ENCODE data around the gene TUBD1.
"Not testable (repeated sequence)": the region's sequence is repeated elsewhere in the genome, so short reads cannot be mapped to it uniquely, and the experiment has no call there.

Gene TUBD1, protein sequence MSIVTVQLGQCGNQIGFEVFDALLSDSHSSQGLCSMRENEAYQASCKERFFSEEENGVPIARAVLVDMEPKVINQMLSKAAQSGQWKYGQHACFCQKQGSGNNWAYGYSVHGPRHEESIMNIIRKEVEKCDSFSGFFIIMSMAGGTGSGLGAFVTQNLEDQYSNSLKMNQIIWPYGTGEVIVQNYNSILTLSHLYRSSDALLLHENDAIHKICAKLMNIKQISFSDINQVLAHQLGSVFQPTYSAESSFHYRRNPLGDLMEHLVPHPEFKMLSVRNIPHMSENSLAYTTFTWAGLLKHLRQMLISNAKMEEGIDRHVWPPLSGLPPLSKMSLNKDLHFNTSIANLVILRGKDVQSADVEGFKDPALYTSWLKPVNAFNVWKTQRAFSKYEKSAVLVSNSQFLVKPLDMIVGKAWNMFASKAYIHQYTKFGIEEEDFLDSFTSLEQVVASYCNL

DNA sequence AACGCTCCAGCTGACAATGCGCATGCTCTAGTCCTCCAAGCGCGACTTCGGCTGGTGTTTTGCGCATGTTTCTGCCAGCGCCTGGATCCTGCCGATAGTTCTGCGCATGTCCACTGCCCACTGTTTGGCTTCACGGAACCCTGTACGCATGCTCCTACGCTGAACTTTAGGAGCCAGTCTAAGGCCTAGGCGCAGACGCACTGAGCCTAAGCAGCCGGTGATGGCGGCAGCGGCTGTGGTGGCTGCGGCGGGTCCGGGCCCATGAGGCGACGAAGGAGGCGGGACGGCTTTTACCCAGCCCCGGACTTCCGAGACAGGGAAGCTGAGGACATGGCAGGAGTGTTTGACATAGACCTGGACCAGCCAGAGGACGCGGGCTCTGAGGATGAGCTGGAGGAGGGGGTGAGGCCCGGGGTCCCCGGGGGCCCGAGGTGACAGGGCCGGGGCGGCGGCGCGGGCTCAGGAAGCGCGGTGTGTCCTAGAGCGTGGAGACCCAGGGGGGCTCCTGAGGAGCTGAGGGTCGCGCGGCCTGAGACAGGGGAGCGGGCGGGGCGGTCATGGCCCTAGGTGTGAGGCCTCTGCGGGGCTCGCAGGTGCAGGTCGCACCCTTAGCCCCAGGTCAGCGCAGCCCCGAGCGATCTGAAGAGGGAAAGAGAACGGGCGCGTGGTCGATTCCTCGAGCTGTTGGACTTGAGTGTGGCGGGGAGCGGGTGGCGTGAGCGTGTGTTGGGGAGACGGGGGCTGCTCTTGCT, at the start of gene TUBD1, which contains the start of gene RPS6KB1:
TUBD1 (minus strand) TSS at position 20 of the 752 bp plus-strand sequence. CDS start 1,941 bp downstream, outside the sequence.
RPS6KB1 (plus strand) TSS at position 198 of the 752 bp plus-strand sequence; CDS start at position 262, 64 bp downstream.
- DNase-seq (ENCODE audit: insufficient read length, low spot score) (peak; percentile 95), FAIRE-seq (peak; percentile 99)

DNA sequence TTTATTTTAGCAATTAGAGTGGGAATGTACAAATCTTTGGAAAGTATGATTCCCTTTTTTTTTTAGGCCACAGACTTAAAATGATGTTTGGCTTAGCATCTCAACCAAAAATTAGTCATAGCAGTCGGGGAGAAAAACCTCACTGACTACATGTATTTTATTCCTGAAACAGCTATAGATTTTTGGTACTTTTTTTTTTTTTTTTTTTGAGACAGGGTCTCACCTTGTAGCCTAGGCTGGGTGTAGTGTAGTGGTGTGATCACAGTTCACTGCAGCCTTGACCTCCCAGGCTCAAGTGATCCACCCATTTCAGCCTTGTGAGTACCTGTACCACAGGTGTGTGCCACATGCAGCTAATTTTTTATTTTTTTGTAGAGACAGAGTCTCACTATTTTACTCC, 48.4 kb upstream of the TUBD1 start:
- DNase-seq (ENCODE audit: insufficient read length, low spot score) (no peak), FAIRE-seq (no peak)

DNA sequence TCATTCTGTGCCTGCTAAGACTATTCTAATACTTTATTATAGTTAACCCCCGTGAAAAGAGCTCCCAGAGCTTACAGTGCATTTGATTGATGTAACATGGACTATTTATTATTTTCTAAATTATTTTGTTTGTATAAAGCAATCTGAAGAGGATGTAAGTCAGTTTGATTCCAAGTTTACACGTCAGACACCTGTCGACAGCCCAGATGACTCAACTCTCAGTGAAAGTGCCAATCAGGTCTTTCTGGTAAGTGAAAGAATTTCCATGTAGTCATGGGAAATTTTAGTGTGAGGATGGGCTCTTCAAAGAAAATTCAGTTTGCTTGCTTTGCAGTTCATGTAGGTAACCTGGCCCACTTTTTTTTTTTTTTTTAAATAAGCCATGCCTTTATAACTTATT, 48.0 kb upstream of the TUBD1 start:
- not testable (repeated sequence) for FAIRE-seq; DNase-seq (ENCODE audit: insufficient read length, low spot score)

DNA sequence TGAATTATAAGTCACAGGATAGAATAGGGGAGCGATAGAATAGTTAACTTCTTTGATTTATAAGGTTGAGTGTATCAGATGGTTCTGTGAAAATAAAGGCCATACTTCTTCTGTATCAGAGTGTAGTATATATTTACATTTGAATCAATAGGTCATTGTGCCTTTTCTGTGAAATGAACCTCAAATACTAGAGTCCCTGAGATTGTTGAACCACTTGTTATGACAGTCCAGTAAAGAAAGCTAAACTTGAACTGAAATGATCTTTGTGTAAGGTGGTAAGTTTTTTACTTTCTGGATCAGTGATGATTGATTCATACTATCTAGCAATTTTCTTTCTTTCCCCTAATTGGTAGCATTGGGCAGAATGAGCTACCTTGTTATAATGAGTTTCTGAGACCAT, 40.6 kb upstream of the TUBD1 start:
- not testable (repeated sequence) for FAIRE-seq; DNase-seq (ENCODE audit: insufficient read length, low spot score)

DNA sequence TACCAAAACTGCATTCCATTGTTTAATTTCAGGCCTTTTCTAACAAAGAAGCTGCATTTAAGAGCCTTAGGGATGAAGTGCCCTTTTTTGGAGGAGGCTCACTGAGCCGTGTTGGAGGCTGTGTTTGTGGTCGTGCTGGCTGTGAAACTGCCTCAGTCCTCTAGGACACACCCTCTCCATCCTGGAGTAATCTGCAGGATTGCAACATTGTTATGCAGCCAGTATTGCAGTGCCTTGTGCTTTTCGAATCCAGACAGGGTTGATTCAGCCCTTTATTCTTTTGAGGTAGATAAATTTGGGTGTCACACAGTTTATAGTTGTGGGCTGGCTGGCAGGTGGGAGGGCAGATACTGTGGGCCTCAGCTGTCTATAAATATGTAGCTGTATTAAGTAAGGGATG, 38.0 kb upstream of the TUBD1 start:
- DNase-seq (ENCODE audit: insufficient read length, low spot score); FAIRE-seq: not testable (repeated sequence)

DNA sequence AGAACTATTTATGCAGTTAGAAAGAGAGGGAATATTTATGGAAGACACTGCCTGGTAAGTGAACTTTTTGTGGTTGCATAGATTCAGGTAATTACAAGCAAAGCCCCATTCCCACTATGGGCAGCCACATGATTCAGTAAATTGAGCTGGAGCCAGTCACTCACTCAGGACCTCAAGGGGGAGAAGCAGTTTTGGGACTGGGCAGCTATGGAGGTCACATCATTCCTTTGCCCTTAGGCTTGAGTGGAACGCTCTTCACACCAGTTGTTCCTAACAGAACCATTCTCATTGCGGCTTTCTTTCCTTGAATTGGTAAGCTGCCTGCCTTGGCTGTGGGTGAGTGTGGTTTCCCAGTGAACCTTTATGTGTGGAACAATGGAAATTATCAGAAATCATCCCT, 37.4 kb upstream of the TUBD1 start:
- DNase-seq (ENCODE audit: insufficient read length, low spot score); FAIRE-seq: not testable (repeated sequence)

DNA sequence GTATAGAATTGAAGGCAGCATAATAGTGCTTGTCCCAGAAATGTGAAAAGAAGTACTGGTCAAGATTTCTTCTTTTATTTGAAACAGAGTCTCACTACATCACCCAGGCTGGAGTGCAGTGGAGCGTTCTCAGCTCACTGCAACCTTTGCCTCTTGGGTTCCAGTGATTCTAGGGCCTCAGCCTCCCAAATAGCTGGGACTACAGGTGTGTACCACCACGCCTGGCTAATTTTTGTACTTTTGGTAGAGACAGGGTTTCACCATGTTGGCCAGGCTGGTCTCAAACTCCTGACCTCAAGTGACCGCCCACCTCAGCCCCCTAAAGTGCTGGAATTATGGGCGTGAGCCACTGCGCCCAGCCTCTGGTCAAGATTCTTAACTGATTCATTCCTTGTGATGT, 27.9 kb upstream of the TUBD1 start:
- DNase-seq (ENCODE audit: insufficient read length, low spot score); FAIRE-seq: not testable (repeated sequence)

DNA sequence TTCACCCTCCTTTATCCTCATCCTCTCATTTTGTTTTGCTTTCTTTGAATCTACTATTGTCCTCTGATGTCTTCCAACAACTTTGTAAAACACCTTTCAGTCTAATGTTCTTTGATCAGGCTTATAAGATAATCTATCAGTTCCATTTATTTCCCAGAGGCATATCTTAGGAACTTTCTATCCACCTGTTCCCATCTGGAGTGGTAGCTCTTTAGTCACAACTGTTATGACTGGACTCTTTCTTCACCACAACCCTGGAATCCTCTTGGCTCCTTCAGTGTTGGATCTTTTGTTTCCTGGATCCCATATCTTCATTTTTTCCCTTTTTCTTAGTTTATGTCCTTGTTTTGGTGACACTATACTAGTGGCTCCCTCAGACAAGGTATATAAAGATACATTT, 23.7 kb upstream of the TUBD1 start:
- FAIRE-seq, result no peak

DNA sequence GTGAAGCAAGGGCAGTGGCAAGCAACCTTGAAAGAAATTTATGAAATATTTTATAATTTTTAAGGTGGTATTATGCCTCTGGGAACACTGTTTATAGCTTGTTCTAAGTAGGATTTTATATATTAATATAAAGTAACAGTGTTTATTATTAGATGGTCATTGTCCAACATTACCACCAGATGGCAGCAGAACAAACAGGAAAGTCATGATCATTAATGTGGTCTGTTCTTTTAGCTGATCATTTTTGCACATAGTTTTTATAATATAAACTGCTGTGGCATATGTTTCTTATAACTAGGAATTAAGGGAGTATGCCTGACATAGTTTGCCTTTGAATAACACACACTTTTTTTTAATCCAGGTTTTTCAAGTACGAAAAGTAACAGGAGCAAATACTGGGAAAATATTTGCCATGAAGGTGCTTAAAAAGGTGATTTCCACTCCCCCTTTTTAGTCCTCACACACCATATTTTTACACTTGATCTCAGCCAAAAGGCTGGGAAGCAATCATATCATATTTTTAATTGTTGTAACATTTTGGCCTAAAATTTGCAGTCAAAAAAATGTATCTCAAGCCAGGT, 21.6 kb upstream of the TUBD1 start:
- peak; percentile 40 for DNase-seq (ENCODE audit: insufficient read length, low spot score)
- FAIRE-seq, result peak; percentile 65

More for the DNA sequence above, 23.7 kb upstream of the TUBD1 start:
- no peak for DNase-seq (ENCODE audit: insufficient read length, low spot score)

DNA sequence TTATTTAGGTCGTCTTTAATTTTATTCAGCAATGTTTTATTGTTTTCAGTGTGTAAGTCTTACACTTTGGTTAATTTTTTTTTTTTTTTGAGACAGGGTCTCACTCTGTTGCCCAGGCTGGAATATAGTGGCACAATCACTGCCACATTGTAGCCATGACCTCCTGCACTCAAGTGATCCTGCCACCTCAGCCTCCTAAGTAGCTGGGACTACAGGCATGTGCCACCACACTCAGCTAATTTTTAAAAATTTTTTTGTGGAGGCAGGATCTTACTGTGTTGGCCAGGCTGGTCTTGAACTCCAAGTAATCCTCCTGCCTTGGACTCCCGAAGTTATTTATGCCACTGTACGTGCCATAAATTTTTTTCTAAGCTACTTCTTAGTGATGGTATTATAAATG, 14.7 kb upstream of the TUBD1 start:
- no peak for DNase-seq (ENCODE audit: insufficient read length, low spot score)
- FAIRE-seq, result no peak

DNA sequence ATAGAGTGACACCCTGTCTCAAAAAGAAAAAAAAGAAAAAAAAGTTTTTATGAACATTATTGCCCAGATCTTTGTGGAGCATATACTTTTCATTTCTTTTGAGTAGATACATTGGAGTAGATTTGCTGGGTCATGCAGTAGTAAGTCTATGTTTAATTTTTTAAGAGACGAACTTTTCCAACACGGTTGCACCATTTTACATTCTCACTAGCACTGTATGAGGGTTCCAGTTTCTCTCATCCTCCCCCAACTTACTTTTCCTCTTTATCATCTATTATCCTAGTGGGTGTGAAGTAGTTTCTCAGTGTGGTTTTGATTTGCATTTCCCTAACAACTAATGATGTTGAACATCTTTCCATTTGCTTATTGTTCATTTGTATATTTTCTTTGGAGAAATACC, 10.7 kb upstream of the TUBD1 start:
- DNase-seq (ENCODE audit: insufficient read length, low spot score) (no peak), FAIRE-seq (no peak)

DNA sequence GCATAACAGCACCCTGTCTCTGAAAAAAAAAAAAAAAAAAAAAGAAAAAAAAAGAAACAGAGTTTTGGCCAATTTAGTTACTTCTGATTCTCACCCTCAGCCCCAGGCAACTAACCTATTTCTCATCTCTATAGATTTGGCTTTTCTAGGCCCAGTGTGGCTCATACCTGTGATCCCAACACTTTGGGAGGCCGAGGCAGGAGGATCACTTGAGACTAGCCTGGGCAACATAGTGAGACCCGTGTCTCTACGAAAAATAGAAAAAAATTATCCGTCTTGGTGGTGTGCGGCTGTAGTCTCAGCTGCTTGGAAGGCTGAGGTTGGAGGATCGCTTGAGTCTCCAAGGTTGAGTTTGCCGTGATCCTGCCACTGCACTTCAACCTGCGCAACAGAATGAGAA, 8.9 kb upstream of the TUBD1 start:
- FAIRE-seq (no peak), DNase-seq (ENCODE audit: insufficient read length, low spot score) (no peak)

DNA sequence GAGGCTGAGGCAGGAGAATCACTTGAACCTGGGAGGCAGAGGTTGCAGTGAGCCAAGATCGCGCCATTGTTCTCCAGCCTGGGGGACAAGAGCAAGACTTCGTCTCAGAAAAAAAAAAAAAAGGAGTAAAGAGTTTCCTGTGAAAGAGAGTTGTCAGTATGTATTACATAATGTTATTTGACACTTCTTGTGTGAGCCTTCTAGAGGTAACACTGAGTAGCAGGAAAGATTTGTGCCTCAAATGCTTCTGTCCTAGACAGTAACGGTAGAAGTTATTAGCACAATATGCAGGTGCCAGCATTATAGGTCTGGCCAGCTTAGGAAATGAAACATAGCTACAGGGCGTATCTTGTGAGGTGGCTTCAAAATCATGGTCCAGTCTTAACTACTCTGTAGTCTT, 6.4 kb upstream of the TUBD1 start:
- FAIRE-seq (no peak), DNase-seq (ENCODE audit: insufficient read length, low spot score) (no peak)

DNA sequence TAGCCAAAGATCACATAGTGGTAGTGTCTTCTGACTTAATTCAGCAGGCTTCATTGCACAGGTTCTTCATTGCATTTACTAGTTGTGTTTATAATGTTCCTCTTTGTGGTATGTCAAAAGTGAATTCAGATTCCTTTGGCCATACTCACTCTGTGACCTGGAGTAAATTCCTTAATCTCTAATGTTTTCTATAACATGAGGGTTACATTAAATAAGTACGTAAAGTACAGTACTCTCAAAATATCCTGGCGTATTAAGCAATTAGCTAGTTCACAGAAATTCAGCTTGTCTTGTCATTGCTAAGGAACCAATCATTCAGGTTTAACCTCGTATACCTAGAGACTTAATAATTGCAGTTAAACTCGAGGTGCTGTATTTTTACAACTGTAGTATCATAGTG, 4.3 kb upstream of the TUBD1 start:
- DNase-seq (ENCODE audit: insufficient read length, low spot score), result no peak
- FAIRE-seq, result no peak

DNA sequence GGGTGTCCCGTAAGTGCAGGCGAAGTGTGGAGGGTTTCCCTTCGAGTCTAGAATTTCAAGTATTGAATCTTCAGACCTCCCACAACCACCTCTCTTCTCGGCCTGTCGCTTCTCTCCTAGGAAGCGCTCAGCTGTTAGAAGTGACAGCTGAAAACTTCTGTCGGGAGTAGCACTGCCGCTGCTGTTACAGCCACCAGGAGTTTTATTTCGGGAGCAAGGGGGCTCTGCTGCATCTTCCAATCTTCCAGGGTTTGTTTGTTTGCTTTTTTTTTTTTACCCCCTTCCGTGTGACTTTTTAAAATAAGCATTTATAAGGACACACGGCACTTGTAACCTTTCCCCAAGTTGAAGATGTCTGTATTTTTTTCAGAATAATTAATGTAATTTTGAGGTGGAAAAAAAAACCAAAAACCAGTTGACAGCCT, 945 bp upstream of the TUBD1 start:
- FAIRE-seq, result peak; percentile 39
- no peak for DNase-seq (ENCODE audit: insufficient read length, low spot score)

DNA sequence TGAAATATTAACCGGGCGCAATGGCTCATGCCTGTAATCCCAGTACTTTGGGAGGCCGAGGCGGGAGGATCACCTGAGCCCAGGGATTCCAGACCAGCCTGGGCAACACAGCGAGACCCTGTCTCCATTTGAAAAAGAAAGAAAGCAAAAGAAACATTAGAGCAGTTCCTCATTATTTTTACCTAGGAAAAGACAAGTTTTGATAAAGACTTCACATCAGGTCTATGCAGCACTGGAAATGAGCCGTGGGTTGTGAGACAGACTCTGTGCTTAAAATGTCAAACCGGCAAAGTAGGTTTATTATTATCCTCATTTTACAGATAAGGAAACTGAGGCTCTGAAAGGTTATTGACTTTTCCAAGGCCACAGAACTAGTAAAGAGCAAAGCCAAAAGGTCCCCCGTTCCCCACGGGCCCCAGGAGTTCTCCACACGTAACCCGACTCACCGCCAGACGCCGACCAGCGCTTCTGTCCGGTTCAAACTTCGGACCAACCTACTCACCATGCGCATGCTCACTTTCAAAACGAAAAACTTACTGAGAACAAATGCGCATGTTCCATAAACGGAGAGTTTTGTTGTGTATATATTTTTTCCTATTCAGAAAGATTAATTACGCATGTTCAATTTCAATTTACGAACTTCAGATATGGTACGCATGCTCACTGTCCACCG, 356 bp downstream of the TUBD1 start:
- DNase-seq (ENCODE audit: insufficient read length, low spot score) (no peak), FAIRE-seq (no peak)

DNA sequence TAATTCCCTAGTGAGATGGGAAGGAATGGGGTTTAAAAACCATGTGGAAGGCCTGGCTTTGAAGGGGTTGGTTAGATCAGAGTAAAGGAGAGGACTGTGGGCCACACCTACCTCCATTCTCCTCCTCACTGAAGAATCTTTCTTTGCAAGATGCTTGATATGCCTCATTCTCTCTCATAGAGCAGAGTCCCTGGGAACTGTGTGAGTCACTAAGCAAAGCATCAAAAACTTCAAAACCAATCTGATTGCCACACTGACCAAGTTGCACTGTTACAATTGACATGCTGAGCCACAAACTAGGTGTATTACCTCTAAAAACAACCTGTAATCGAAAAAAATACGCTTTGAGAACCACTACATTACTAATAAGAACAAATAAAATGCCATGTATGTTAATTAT, 2.0 kb downstream of the TUBD1 start:
- no peak for FAIRE-seq
- DNase-seq (ENCODE audit: insufficient read length, low spot score), result no peak

DNA sequence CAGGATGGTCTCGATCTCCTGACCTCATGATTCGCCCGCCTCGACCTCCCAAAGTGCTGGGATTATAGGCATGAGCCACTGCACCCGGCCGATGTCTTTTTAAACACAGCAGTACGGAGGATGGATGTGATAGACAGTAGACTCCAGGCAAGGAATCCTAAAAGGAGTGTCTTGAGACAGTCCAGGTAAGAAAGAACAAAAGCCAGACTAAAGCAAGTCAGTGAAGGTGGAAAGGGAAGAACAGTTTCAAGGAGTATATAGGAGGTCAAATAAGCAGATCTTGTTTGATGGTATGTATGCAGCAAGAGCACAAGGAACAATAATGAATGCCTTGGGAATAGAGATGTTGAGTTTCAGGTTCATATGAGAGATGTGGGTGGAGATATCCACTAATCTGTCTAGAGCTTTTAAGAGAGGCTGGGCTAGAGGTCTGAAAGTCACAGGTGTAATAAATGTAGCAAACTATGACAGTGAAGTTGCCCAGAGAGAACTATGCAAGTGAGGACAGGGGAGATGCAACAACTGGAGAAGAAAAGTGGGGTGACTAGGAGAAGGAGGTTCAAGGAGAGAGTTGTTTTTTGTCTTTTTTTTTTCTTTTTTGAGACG, 4.5 kb downstream of the TUBD1 start:
- FAIRE-seq, result no peak
- no peak for DNase-seq (ENCODE audit: insufficient read length, low spot score)

DNA sequence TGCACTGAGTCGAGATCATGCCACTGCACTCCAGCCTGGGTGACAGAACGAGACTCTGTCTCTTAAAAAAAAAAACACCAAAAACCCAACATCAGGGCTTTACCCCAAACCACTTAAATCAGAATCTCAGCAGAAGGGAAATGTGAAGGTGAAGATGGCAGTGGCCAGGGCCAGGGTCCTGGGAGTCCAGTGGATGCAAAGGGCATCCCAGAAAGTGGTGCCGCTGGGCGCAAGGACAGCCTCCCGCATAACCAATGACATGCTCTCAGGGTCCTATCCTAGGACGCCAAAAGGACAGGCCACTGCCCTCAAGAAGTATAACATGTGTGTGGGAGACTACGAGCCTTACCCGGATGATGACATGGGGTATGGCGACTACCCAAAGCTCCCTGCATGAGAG, 7.9 kb downstream of the TUBD1 start:
- FAIRE-seq, result no peak

DNA sequence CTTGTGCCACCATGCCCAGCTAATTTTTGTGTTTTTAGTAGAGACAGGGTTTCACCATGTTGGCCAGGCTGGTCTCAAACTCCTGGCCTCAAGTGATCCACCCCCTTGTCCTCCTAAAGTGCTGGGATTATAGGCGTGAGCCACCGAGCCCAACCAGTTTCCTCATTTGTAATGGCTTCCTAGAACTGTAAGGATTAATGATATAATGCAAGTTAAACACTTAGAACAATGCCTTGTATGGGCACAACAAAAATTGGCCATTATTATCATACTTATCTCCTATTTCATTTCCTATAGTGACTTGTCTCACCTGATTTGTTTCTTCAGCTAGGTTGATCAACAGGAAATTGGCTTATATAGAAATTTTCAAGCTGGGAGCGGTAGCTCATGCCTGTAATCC, 14.1 kb downstream of the TUBD1 start:
- FAIRE-seq (no peak), DNase-seq (ENCODE audit: insufficient read length, low spot score) (no peak)

More for the DNA sequence above, 7.9 kb downstream of the TUBD1 start:
- DNase-seq (ENCODE audit: insufficient read length, low spot score), result no peak
